Esophagus squamous epithelium (tissue), 4 donors: ENCODE measurements around the gene KCNQ1.

Experiments used
- CTCF ChIP-seq, 6 experiments: fragments of 450-650 bp in 4 of 6; fragments of 200-600 bp in 2 of 6; sonication (generic) in 2 of 6; IDR thresholded peaks; one replicate each; pipeline ENCODE4 v1.5.1; 2016 to 2019; ENCODE audit warnings: antibody characterized with exemption in 6 of 6, mild to moderate bottlenecking in 4 of 6, moderate library complexity in 4 of 6
- POLR2A ChIP-seq, 4 donors: fragments of 450-650 bp; IDR thresholded peaks; one replicate each; pipeline ENCODE4 v1.6.1; 2017; ENCODE audit warnings: antibody characterized with exemption in 4 of 4, mild to moderate bottlenecking in 4 of 4, moderate library complexity in 3 of 4

- TF ChIP-seq POLR2A (IDR thresholded peaks at IDR 0.05): no peak
- no peak for TF ChIP-seq CTCF (IDR thresholded peaks at IDR 0.05)
Observed at GRCh38 chr11:2578929-2579270, 134.1 kb downstream of the KCNQ1 start.
